GM23338 (cell line): ENCODE measurements around the gene DNASE2.

Source experiments
- CTCF ChIP-seq, 2 experiments: fragments of 200-600 bp in 1 of 2; sonication (generic) in 1 of 2; conservative IDR thresholded peaks; 2 replicates each; pipeline versions ENCODE4 v1.5.1 to v1.6.1; 2016 to 2017; ENCODE audit warnings: antibody characterized with exemption in 2 of 2, low read depth in 2 of 2, mild to moderate bottlenecking in 2 of 2, moderate library complexity in 1 of 2
- EZH2 ChIP-seq: fragments of 200-600 bp; sonication (generic); IDR thresholded peaks from one replicate; pipeline ENCODE4 v1.8.0; 2017; ENCODE audit warnings: antibody characterized with exemption, mild to moderate bottlenecking, low read depth; ENCODE audit not compliant: unreplicated experiment
- POLR2AphosphoS5 ChIP-seq: IDR thresholded peaks from 2 replicates; pipeline ENCODE4 v1.6.1; 2016; ENCODE audit warnings: antibody characterized with exemption, low read depth
- REST ChIP-seq: IDR thresholded peaks from one replicate; pipeline ENCODE4 v1.6.1; 2018; ENCODE audit warnings: antibody characterized with exemption; ENCODE audit not compliant: unreplicated experiment

- TF ChIP-seq CTCF (conservative IDR thresholded peaks at IDR 0.05; ENCODE audit: low read depth in 2 of 2) (no peak), POLR2AphosphoS5 (no peak), REST (no peak), EZH2 (no peak)
Measured at GRCh38 chr19:12913851-12914690, 32.8 kb upstream of the DNASE2 start.
